Gastrocnemius medialis (tissue), 4 donors: Measurements from ENCODE around the gene NDC1.

ENCODE experiments used
- POLR2A ChIP-seq, 2 donors: fragments of 450-650 bp; IDR thresholded peaks; one replicate each; pipeline ENCODE4 v1.6.1; 2017; ENCODE audit warnings: antibody characterized with exemption in 2 of 2, mild to moderate bottlenecking in 2 of 2, moderate library complexity in 2 of 2
- TF ChIP-seq, protein P1 (sequence below), 5 experiments: fragments of 450-650 bp in 3 of 5; fragments of 200-600 bp in 2 of 5; sonication (generic) in 2 of 5; IDR thresholded peaks in 4 of 5; conservative IDR thresholded peaks in 1 of 5; 1 replicate in 4 of 5; 2 replicates in 1 of 5; pipeline ENCODE4 v1.5.1; 2016 to 2019; ENCODE audit warnings: antibody characterized with exemption in 5 of 5, mild to moderate bottlenecking in 3 of 5, moderate library complexity in 3 of 5

GRCh38 chr1:53733975-53734649 is 104.0 kb downstream of the NDC1 start:
- TF ChIP-seq, protein P1, sequence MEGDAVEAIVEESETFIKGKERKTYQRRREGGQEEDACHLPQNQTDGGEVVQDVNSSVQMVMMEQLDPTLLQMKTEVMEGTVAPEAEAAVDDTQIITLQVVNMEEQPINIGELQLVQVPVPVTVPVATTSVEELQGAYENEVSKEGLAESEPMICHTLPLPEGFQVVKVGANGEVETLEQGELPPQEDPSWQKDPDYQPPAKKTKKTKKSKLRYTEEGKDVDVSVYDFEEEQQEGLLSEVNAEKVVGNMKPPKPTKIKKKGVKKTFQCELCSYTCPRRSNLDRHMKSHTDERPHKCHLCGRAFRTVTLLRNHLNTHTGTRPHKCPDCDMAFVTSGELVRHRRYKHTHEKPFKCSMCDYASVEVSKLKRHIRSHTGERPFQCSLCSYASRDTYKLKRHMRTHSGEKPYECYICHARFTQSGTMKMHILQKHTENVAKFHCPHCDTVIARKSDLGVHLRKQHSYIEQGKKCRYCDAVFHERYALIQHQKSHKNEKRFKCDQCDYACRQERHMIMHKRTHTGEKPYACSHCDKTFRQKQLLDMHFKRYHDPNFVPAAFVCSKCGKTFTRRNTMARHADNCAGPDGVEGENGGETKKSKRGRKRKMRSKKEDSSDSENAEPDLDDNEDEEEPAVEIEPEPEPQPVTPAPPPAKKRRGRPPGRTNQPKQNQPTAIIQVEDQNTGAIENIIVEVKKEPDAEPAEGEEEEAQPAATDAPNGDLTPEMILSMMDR (IDR thresholded peaks at IDR 0.05 in 4 of 5, conservative IDR thresholded peaks at IDR 0.05 in 1 of 5) = no peak
- TF ChIP-seq POLR2A (IDR thresholded peaks at IDR 0.05) = no peak
